Measurements from ENCODE around the gene SQOR.

SQOR gene

DNA sequence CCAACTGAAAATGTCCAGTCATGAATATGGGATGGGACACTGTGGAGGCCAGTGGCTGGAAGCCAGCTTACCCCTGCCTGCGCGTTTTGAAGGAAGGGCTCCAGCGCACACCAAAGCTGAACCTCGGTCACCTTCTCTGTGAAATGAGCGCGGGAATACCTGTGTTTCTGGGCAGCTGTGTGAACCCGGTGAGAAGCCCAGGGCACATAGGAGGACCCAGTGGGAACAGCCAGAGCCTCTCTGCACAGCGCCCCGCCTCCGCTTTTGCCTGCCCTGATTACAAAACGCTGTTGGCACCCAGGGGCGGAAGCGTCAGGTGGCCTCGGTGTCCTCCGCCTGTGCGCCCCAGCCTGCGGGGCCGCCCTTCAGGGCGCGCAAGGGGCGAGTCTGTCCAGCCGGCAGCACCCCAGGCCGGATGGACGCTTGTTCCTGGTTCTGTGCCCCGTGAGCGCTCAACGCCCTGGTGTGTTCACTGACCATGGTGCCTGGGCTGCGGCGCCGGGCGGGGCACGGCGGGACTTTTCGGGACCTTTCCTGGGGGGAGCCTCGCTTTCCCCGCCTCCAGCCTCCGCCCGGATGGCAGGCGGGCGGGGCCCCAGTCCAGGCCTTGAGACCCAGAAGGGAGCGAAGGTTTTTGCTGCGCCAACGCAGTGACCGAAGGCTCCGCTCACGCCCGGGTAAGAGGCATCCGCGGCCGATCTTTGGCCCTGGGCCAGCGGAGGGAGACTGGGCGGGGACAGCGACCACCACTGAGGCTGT, at the start of gene SQOR:
SQOR (plus strand) TSS at position 598 of the 759 bp plus-strand sequence. CDS start 23,895 bp downstream, outside the sequence.
- no peaks in the 10 kb centered on the region for H3K9me3 ChIP-seq (ENCODE audit: insufficient read depth, low read depth, low read length)
- peaks cover 53% of the 10 kb centered on the region for H3K27me3 ChIP-seq (ENCODE audit: insufficient read depth, low read length)
- H3K4me1 ChIP-seq (ENCODE audit: insufficient read depth, low read length): no peaks in the 10 kb centered on the region; the same call in 1 of the 2 replicates
- no peak within 1 kb of the TSS for H3K27ac ChIP-seq (ENCODE audit: low read length)
- H3K4me3 ChIP-seq (ENCODE audit: low read length): peak within 1 kb of the TSS; percentile 74
- H3K9ac ChIP-seq (ENCODE audit: low read depth, low read length): no peak within 1 kb of the TSS
- no peaks in the 10 kb centered on the region for H3K36me3 ChIP-seq (ENCODE audit: insufficient read depth, low read depth, low read length)

DNA sequence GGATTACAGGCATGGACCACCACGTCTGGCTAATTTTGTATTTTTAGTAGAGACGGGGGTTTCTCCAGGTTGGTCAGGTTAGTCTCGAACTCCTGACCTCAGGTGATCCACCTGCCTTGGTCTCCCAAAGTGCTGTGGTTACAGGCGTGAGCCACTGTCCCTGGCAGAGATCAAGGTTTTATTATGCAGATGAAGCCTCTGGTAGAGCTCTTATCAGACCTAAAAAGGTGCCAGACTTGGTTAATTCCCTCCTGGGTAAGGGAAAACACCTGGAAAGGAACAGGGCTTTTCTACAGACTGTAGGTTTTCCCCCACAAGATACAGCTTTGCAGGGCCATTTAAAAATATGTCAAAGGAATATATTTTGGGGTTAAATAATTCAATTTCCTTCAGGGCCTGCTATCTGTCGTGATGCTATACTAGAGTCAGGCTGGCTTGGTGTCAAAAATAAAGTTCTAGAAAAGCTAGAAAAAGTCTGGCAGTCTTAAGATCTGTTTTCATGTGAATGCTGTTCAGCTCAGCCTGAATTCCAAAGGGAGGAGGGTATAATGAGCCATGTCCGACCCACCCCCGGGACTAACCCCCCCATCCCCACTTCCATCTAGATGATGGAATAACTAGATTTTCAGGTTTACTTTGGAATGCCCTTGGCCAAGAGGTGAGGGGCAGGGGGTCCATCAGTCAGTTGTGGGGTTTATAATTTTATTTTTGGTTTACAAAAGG, 49.6 kb upstream of the SQOR start:
- H3K9ac ChIP-seq (ENCODE audit: low read depth, low read length): no peak overlapping the region
- peak overlapping the region; percentile 92 for H3K4me3 ChIP-seq (ENCODE audit: low read length)

DNA sequence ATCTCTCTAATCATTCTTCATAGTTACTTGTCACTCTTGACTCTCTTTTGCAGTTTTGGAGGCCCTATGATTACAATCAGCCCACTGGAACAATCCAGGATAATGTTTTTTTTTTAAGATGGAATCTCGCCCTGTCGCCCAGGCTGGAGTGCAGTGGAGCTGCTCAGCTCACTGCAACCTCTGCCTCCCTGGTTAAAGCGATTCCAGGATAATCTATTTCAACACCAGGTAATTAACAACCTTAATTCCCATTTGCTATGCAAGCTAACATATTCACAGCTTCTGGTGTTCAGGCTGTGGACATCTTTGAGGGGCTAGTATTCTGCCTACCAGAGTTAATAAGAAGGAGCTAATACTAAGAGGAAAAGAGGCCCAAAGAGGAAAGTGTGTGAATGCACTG, 48.7 kb upstream of the SQOR start:
- H3K36me3 ChIP-seq (ENCODE audit: insufficient read depth, low read depth, low read length): no peaks in the 10 kb centered on the region
- H3K27ac ChIP-seq (ENCODE audit: low read length): no peak overlapping the region
- H3K9ac ChIP-seq (ENCODE audit: low read depth, low read length): peak overlapping the region; percentile 96

More for the DNA sequence above, 49.6 kb upstream of the SQOR start:
- no peaks in the 10 kb centered on the region for H3K27me3 ChIP-seq (ENCODE audit: insufficient read depth, low read length)
- no peaks in the 10 kb centered on the region for H3K9me3 ChIP-seq (ENCODE audit: insufficient read depth, low read depth, low read length)
- H3K4me1 ChIP-seq (ENCODE audit: insufficient read depth, low read length): peaks cover 18% of the 10 kb centered on the region
- H3K27ac ChIP-seq (ENCODE audit: low read length): no peak overlapping the region
- H3K36me3 ChIP-seq (ENCODE audit: insufficient read depth, low read depth, low read length): no peaks in the 10 kb centered on the region

DNA sequence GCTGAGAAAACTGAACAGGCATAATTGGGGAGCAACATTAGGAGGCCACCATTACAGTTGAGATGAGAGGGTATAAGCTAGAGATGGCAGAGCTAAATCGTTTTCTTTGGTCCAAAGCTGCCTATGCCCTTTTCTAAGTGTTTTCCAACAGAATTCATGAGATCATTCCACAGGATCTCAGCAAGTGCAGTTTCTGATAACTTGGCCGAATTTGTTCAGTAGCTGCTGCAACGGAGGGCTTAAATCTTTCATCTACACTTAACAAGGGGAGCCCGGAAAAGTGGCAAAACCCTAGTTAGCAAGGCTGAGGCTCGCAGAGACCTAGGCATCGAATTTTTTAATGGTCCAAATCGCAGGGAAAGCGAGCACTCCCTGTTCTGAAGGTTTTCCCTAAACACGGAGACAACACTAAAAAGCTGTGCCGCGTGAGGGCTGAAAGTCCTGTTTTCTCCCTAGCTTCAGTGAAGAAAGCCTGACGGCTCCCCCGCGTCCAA, 48.2 kb upstream of the SQOR start:
- Histone ChIP-seq H3K9ac (ENCODE audit: low read depth, low read length) (peak overlapping the region; percentile 96), H3K27ac (ENCODE audit: low read length) (peak overlapping the region; percentile 49), H3K4me3 (ENCODE audit: low read length) (peak overlapping the region; percentile 92), H3K27me3 (ENCODE audit: insufficient read depth, low read length) (no peaks in the 10 kb centered on the region), H3K4me1 (ENCODE audit: insufficient read depth, low read length) (peaks cover 18% of the 10 kb centered on the region), H3K9me3 (ENCODE audit: insufficient read depth, low read depth, low read length) (no peaks in the 10 kb centered on the region), H3K36me3 (ENCODE audit: insufficient read depth, low read depth, low read length) (no peaks in the 10 kb centered on the region)

More for the DNA sequence above, 48.7 kb upstream of the SQOR start:
- Histone ChIP-seq H3K4me3 (ENCODE audit: low read length) (peak overlapping the region; percentile 92), H3K9me3 (ENCODE audit: insufficient read depth, low read depth, low read length) (no peaks in the 10 kb centered on the region), H3K4me1 (ENCODE audit: insufficient read depth, low read length) (peaks cover 18% of the 10 kb centered on the region), H3K27me3 (ENCODE audit: insufficient read depth, low read length) (no peaks in the 10 kb centered on the region)

DNA sequence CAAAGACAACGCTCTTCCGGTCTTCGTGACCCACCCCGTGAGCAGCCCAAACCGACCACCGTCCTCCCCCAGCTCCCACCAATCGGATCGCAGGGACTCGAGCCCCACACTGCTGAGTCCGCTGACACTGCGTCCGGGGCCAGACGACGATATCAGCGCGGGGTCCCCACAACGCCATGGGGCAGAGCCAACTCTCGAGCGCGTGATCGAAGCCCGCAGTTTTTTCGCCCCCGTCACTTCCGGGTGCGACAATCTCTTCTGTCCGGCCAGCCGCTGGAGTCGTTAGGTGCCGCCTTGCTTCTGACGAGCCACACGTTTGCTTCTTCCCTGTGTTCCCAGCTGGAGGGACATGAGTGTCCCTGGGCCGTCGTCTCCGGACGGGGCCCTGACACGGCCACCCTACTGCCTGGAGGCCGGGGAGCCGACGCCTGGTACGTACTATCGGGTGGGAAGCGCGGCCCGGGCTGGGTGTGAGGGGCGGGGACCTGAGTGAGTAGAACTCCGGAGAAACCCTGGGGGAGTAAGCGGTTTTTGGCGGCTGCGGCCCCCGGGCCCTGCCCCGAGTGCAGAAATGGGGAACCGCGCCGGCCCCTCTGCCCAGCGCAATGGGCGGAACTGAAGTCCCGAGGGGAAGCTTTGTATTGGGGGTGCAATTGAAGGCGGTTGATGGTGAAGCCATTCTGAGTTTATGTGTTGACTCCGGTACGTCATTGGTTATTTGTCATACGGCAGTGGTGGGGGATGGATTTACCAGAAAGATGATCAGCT, 47.5 kb upstream of the SQOR start, which contains the start of gene BLOC1S6:
BLOC1S6 (plus strand) TSS at position 285 of the 768 bp plus-strand sequence; CDS start at position 350, 65 bp downstream.
- Histone ChIP-seq H3K4me1 (ENCODE audit: insufficient read depth, low read length) (peaks cover 18% of the 10 kb centered on the region), H3K9me3 (ENCODE audit: insufficient read depth, low read depth, low read length) (no peaks in the 10 kb centered on the region), H3K4me3 (ENCODE audit: low read length) (peak within 1 kb of the TSS; percentile 92), H3K36me3 (ENCODE audit: insufficient read depth, low read depth, low read length) (peaks cover 3% of the 10 kb centered on the region; the same call in 1 of the 2 replicates), H3K27ac (ENCODE audit: low read length) (peak within 1 kb of the TSS; percentile 49), H3K27me3 (ENCODE audit: insufficient read depth, low read length) (no peaks in the 10 kb centered on the region), H3K9ac (ENCODE audit: low read depth, low read length) (peak within 1 kb of the TSS; percentile 96)

DNA sequence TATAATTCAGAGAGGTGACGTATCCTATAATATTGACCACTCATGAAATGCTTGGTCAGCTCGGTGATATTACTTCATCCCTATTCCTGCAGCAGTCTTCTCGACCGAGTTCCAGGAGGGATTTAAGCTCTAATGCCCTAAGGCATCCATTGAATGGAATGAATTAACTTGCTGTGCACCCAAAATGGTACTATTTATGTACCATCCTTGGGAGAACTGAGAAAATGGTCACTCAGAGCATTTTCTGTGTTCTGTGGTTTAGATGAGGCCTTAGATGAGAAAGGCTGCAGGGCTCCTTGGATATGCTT, 47.0 kb upstream of the SQOR start:
- Histone ChIP-seq H3K27ac (ENCODE audit: low read length) (no peak overlapping the region), H3K9me3 (ENCODE audit: insufficient read depth, low read depth, low read length) (no peaks in the 10 kb centered on the region), H3K9ac (ENCODE audit: low read depth, low read length) (peak overlapping the region; percentile 96), H3K4me1 (ENCODE audit: insufficient read depth, low read length) (peaks cover 18% of the 10 kb centered on the region), H3K36me3 (ENCODE audit: insufficient read depth, low read depth, low read length) (peaks cover 8% of the 10 kb centered on the region; the same call in 1 of the 2 replicates), H3K27me3 (ENCODE audit: insufficient read depth, low read length) (no peaks in the 10 kb centered on the region), H3K4me3 (ENCODE audit: low read length) (peak overlapping the region; percentile 92)

DNA sequence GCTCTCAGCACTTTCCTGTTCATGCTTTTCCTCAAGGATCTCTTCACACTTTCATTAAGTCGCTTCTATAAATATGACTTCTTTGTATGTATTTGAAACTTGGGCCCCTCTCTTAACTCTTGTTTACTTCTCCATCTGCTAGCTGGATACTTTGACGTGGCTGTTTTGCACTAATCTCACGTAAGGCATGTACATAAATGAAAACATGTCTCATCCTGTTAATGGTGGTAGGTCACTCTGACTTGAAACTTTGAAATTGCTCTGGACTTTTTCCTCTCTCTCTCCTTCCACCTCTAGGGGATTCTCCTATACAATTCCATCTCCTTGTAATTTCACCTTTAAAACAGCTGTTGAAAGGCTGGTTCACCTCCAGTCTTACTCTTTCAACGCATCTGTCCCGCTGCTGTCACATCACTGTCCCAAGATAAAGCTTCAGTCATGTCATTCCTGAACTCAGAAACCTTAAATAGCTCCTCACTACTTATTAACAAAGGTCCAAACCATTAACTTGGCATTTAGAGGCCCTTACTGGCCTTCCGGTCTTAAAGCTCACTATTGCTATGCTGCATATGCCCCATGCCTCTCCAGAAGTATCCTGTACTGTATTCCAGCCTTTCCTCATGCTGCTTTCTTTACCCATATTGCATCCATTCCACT, 46.5 kb upstream of the SQOR start:
- Histone ChIP-seq H3K4me1 (ENCODE audit: insufficient read depth, low read length) (peaks cover 18% of the 10 kb centered on the region), H3K36me3 (ENCODE audit: insufficient read depth, low read depth, low read length) (peaks cover 10% of the 10 kb centered on the region), H3K27ac (ENCODE audit: low read length) (no peak overlapping the region), H3K4me3 (ENCODE audit: low read length) (peak overlapping the region; percentile 92), H3K9me3 (ENCODE audit: insufficient read depth, low read depth, low read length) (no peaks in the 10 kb centered on the region), H3K9ac (ENCODE audit: low read depth, low read length) (peak overlapping the region; percentile 96; the same call in 1 of the 2 replicates), H3K27me3 (ENCODE audit: insufficient read depth, low read length) (no peaks in the 10 kb centered on the region)

DNA sequence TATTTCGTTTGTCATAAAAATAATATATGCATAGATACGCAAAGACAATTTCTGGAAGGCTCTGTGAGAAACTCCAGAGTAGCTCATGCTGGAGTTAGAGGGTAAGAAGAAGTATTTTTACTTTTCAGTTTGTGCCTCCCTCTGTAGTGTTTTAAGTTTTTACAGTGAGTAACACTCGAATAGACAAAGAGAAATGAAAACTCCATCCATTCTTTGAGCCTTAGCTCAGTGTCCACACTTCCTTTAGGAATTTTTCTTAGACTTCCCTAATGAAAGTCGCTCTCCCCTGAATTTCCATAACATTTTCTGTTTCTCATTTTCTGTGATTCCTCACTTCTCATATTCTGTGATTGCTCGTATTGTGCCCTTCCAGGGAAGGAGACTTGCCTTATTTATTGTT, 45.6 kb upstream of the SQOR start:
- H3K4me1 ChIP-seq (ENCODE audit: insufficient read depth, low read length): peaks cover 18% of the 10 kb centered on the region

DNA sequence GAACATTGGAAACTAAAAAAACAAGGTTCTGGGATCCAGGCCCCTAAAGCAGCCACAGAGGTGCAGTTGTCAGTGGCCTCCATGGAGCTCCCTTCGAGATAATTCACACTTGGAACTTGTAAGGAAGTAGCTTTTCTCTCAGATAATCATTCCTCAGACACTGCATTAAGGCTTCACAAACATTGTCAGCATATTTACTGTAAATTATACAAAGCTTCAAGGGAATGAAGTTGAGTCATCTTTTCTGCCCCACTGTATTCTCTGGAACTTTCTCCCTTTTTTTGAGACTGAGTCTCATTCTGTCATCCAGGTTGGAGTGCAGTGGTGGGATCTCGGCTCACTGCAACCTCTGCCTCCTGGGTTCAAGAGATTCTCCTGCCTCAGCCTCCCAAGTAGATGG, 40.5 kb upstream of the SQOR start:
- Histone ChIP-seq H3K4me1 (ENCODE audit: insufficient read depth, low read length) (no peaks in the 10 kb centered on the region), H3K9me3 (ENCODE audit: insufficient read depth, low read depth, low read length) (no peaks in the 10 kb centered on the region), H3K9ac (ENCODE audit: low read depth, low read length) (no peak overlapping the region), H3K4me3 (ENCODE audit: low read length) (no peak overlapping the region), H3K27me3 (ENCODE audit: insufficient read depth, low read length) (no peaks in the 10 kb centered on the region), H3K27ac (ENCODE audit: low read length) (no peak overlapping the region), H3K36me3 (ENCODE audit: insufficient read depth, low read depth, low read length) (peaks cover 30% of the 10 kb centered on the region)

More for the DNA sequence above, 45.6 kb upstream of the SQOR start:
- no peak overlapping the region for H3K9ac ChIP-seq (ENCODE audit: low read depth, low read length)
- H3K9me3 ChIP-seq (ENCODE audit: insufficient read depth, low read depth, low read length): no peaks in the 10 kb centered on the region
- peaks cover 16% of the 10 kb centered on the region for H3K36me3 ChIP-seq (ENCODE audit: insufficient read depth, low read depth, low read length)
- no peak overlapping the region for H3K4me3 ChIP-seq (ENCODE audit: low read length)
- H3K27me3 ChIP-seq (ENCODE audit: insufficient read depth, low read length): no peaks in the 10 kb centered on the region
- H3K27ac ChIP-seq (ENCODE audit: low read length): no peak overlapping the region

DNA sequence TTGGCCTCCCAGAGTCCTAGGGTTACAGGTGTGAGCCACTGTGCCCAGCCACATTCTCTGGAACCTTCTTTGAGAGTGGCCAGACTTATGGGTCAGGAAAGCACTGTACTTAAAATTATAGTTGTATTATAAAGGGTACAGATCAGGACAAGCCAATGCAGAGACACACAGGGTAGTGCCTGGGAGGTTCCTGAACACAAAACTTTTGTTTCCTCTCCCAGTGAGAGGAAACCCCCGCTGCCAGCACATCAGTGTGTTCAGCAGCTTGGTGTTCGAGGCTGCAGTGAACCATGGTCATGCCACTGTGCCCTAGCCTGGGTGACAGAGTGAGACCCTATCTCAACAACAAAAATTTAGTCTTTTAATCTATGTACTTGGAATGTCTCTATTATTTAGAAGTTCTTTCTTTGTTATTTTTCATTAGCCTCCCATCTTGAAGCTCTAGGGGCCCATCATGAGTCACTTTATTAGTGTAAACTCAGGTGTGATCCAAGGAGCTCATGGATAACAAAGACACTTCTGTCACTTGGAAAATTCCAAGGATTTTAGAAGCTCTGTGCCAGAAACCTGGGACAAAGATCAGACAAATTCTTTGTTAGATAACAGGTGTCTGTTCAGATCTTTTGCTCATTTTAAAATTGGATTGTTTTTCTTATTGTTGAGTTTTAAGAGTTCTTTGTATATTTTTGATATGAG, 39.8 kb upstream of the SQOR start:
- H3K9me3 ChIP-seq (ENCODE audit: insufficient read depth, low read depth, low read length): no peaks in the 10 kb centered on the region
- H3K4me3 ChIP-seq (ENCODE audit: low read length): no peak overlapping the region
- H3K27me3 ChIP-seq (ENCODE audit: insufficient read depth, low read length): no peaks in the 10 kb centered on the region
- H3K36me3 ChIP-seq (ENCODE audit: insufficient read depth, low read depth, low read length): peaks cover 30% of the 10 kb centered on the region
- H3K9ac ChIP-seq (ENCODE audit: low read depth, low read length): no peak overlapping the region
- no peak overlapping the region for H3K27ac ChIP-seq (ENCODE audit: low read length)
- no peaks in the 10 kb centered on the region for H3K4me1 ChIP-seq (ENCODE audit: insufficient read depth, low read length)

Data from iPS-20b (cell line).